Fibroblast of lung (primary cell): ENCODE data around the gene RIPK4.

Experiments
- CTCF ChIP-seq, 2 donors: IDR thresholded peaks in 1 of 2; conservative IDR thresholded peaks in 1 of 2; 1 replicate in 1 of 2; 2 replicates in 1 of 2; pipeline ENCODE4 v1.5.1; 2011 to 2012; ENCODE audit warnings: low read length in 2 of 2, control low read depth in 1 of 2, inconsistent platforms in 1 of 2, low read depth in 1 of 2, mild to moderate bottlenecking in 1 of 2
- EZH2 ChIP-seq: IDR thresholded peaks from 2 replicates; pipeline ENCODE4 v1.5.1; 2012; ENCODE audit warnings: low read length, control low read depth, mild to moderate bottlenecking; ENCODE audit errors: missing control alignments

DNA sequence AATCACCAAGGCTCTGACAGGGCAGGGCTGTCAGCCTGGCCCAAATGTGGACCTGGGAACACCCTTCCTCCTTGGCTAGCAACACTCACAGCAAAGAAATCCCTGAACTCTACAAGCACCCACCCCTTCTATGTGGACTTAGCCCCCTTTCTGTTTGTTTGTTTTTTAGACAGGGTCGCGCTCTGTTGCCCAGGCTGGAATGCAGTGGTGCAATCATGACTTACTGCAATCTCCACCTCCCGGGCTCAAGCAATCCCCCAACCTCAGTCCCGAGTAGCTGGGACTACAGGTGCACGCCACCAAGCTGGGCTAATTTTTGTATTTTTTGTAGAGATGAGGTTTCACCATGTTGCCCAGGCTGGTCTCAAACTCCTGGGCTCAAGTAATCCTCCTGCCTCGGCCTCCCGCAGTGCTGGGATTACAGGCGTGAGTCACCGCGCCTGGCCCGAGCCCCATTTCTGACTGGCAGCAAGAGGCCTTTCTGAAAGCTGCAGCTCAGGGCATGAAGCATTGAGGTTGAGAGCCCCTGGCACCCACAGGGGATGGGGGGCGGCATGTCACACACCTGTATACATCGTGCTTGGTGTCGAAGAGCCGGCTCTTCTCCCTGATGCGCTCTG is 16.2 kb downstream of the RIPK4 start:
- TF ChIP-seq CTCF (conservative IDR thresholded peaks at IDR 0.05 in 1 of 2, IDR thresholded peaks at IDR 0.05 in 1 of 2; ENCODE audit: low read depth in 1 of 2, low read length in 2 of 2) = no peak
- no peak for TF ChIP-seq EZH2
